ENCODE data around the gene GAS7.

Gene GAS7

GRCh38 chr17:10171122-10171571, 27.3 kb downstream of the GAS7 start:
- DNase-seq (ENCODE audit: low read depth): peak; percentile 36

DNA sequence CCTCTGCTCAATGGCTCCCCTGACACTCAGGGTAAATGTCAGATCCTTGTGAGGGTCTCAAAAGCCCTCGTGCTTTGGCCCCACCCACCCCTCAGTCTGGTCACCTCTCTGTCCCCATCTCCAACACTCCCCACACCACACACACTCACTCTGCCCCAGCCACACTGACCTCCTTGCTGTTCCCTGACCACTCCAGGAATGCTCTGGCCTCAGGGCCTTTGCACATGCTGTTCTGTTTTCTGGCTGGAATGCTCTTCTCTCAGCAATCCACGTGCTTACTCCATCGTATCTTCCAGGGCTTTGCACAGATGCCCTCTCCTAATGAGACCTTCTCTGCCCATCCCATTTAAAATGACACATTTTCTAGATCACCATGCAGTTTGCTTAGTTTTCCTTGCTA, 28.2 kb downstream of the GAS7 start:
- DNase-seq (ENCODE audit: low read depth): no peak

DNA sequence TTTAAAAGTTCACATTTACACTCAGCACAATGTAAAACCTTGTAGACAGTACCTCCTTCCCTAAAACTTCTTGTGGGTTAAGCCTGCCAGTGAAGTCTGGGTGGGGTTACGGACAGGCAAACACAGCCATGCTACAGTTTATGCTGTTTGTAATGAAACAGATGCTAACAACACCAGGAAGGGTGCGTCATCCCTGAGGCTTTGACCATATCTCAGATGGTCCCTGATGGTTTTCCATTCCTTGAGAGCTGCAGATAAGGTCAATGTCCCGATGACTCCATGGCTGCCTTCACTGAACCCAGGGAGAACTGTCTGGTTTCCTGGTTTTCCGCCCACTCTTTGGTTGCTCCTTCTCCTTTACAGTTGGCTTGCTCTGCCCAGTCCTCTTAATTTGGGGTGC, 29.1 kb downstream of the GAS7 start:
- DNase-seq (ENCODE audit: low read depth): no peak

GRCh38 chr17:10166176-10166935, 32.0 kb downstream of the GAS7 start:
- no peak for DNase-seq (ENCODE audit: low read depth)

- no peak for DNase-seq (ENCODE audit: low read depth)
Observed at GRCh38 chr17:10162096-10162495, 36.3 kb downstream of the GAS7 start.

DNA sequence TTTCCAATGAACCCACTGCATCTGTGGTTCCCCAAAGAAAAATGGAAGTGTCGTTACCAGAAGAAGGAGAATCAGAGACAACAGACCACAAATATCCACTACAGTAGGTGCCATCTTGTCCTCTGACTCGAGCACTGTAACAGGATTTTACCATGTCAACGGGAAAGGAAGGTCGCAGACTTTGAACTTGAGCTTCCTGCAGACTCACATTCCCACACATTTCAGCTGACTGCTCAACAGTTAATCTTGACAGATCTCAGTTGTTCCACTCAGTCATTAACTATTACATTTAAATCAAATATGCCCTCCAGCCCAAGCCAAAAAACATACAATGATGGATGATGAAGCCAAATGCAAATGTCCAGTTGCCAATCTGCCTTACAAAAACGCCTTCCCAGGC, 37.0 kb downstream of the GAS7 start:
- no peak for DNase-seq (ENCODE audit: low read depth)

DNA sequence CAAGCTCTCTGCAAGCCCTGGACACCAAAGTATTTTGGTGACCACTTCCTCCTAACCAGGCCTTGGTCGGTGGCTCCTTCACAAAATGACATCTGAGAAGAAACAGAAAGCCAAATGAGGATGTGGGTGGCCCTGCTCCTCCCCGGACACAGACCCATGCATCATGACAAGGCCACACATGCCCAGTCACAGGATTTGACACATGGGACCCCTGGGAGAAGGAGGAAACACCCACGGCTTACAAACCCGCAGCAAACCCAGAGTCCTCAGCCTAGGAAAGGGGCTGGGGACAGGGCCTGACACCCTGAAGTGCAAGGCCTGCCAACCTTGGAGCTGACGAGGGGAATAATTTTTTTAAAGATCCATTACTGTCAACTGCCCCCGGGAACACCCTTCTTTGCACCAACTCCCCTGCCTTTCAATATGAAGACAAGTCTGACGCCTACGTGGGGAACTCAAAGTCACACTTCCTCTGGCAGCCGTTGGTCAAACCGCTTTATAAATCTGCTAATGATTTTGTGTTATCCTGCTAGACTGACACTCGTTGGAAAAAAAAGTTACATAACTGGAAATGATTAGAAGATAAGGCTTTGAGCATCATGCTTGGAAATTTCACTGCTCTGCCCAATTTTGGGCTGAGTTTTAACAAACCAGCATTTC, 41.3 kb downstream of the GAS7 start:
- no peak for DNase-seq (ENCODE audit: low read depth)

DNA sequence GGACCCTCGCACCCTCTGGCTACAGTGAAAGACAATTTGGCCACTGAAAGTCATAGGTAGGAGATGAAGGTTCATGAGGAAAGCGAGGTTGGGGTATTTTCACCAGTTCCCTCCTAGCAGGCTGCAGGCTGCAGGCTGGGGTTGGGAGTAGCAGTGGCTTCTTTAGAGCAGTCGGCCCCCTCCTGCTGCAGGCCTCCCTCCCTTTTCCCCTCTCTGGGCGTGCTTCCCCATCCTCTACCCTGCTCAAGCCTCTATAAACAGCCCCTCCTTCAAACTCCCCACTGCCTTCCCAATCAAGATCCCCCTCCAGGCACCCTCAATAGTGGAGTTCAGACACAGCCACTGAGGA, 41.8 kb downstream of the GAS7 start:
- no peak for DNase-seq (ENCODE audit: low read depth)

GRCh38 chr17:10156077-10156435, 42.4 kb downstream of the GAS7 start:
- DNase-seq (ENCODE audit: low read depth): no peak

- DNase-seq (ENCODE audit: low read depth): peak; percentile 50
Observed at GRCh38 chr17:10155371-10156076, 42.9 kb downstream of the GAS7 start.

DNA sequence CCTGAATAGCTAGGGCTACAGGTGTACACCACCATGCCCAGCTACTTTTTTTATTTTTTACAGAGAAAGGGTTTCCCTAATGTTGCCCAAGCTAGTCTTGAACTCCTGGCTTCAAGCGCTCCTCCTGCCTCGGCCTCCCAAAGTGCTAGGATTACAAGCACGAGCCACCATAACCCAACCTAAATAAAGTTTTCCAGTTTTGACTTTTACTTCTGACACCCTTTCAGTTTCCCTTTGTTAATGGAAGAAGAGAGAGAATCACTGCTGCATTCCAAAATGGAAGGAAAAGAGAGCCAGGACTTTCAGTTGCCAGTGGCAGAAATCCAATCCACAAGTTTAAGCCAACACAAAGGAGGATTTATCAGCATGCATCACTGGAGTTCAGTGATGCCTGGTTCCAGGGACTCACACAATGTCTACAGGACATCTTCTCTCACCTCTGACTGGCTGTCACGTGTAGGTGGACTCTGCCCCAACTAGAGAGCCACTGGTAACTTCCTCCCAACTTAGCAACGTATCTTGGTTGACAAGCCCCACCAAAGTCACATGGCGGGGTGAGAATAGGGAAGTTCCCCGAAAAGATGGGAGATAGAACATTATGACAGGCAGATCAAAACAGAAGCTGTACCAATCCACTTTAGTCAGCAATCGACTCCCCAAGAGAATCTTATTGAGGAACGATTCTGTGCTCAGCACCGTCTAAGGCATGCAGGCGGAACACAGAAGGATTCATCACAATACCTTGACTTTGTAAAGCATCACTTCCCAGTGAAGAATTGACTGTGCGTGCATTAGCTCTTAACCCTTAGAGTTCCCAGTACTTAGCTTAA, 46.5 kb downstream of the GAS7 start:
- no peak for DNase-seq (ENCODE audit: low read depth)

GRCh38 chr17:10149573-10150399, 48.6 kb downstream of the GAS7 start:
- DNase-seq (ENCODE audit: low read depth): peak; percentile 49

DNA sequence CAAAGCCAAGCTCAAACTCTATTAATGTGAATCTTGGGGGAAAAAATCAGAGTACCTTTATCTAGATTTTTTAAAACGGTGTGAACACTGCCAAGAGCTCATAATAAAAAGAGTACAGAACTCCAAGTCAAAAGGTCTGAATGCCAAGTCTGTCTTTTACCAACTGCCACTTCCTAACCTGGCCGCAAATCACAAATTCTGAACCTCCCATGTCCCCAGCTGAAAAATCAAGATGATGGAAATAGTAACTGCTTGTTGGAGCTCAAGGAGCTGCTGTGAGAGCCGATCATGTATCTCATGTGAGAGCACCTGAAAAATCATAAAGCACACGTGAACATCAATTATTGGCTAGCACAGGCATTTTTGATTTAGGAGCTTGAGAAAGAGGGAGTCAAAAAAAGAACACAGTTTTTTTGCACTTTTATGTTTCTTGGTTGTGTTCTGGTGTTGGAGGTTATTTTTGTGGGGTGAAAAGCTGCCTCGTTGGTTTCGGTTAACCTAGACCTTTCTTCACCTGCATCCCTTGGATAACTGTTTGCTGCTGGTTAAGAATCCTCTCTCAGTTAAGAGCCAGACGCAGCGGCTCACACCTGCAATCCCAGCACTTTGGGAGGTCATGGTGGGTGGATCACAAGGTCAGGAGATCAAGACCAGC, 50.5 kb downstream of the GAS7 start:
- DNase-seq (ENCODE audit: low read depth): no peak

DNA sequence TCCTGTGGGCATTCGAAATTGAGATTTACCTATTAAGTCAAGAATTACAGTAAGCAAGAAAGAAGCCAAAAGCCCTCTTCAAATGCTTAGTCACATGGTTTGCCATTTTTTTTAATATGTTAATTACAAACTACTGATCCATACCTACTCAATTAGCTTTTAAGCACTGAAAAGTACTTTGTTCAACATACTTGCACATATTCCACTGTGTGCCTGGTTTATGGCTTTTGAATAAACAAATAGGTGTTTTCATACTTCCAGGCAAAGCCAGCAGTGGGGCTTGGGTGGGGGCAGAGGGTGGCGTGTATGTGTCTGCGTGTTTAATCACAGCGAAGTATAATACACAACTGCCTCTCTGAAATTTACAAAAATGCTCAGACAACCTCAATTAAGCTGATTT, 51.4 kb downstream of the GAS7 start:
- no peak for DNase-seq (ENCODE audit: low read depth)

DNA sequence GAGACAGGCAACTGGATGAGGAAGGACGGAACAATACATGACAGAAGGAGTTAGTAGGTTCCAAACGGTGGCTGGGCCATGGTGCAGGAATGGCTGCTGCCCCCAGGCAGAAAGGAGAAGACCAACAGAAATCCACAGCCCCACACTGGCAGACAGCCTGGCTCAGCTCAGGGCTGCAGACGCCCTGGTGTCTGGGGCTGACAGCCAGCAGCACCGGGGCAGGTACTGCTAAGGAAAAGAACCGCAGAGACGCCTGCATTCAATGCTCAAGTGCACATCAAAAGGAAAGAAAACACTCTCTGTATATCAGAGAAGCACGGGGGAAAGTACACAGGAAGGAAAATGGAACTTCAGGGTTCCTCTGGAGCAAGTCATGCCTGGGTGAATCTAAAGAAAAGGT, 53.4 kb downstream of the GAS7 start:
- no peak for DNase-seq (ENCODE audit: low read depth)

GRCh38 chr17:10144456-10144855, 54.0 kb downstream of the GAS7 start:
- no peak for DNase-seq (ENCODE audit: low read depth)

DNA sequence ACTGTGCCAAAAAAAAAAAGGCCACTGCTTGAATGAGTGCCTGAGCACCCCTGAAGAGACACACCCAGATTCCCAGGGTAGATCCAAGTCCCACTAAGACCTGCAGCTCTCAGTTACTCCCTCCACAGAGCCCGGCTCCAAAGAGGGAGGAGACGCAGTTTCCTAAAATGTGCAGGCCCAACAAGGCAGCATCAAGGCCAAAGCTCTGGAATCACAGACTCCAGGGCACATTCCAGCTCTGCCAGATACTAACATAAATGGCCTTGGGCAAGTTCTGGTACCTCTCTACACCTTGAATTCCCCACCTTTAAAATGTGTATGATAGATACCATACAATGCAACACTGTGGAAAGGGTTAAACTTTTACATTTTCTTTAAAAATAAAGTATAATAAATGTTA, 57.0 kb downstream of the GAS7 start:
- no peak for DNase-seq (ENCODE audit: low read depth)

DNA sequence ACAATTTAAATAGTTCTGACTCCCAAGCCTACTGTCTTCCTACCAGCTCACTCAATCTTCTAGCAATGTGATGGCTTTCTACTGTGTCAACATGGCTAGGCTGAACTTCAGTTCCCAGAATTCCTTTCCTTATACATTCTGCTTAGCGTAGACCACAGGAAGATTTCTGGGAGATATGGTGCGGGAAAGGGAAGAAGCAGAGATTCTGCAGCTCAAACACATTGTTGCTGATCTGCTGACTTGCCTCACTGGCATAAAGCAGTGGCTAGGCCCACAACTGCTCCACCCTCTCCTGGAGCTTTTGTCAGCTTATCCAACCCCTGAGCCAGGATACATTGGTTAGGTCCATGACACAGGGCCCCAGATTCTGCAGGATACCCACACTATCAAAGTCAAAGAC, 58.8 kb downstream of the GAS7 start:
- no peak for DNase-seq (ENCODE audit: low read depth)

GRCh38 chr17:10136258-10136981, 62.0 kb downstream of the GAS7 start:
- no peak for DNase-seq (ENCODE audit: low read depth)

- DNase-seq (ENCODE audit: low read depth): no peak
Observed at GRCh38 chr17:10135539-10136257, 62.7 kb downstream of the GAS7 start.
